ENCODE measurements around the gene ABRACL.
"Not testable (repeated sequence)": the region's sequence is repeated elsewhere in the genome, so short reads cannot be mapped to it uniquely, and the experiment has no call there.

The ABRACL gene

GRCh38 chr6:139013185-139013800 is 15.3 kb upstream of the ABRACL start:
- no peak for DNase-seq

- no peak for DNase-seq
Measured at GRCh38 chr6:139014945-139015344, 13.6 kb upstream of the ABRACL start.

- DNase-seq = no peak
Measured at GRCh38 chr6:139016337-139017213, 12.0 kb upstream of the ABRACL start.

GRCh38 chr6:139017227-139017626 is 11.3 kb upstream of the ABRACL start:
- no peak for DNase-seq

- no peak for DNase-seq
Measured at GRCh38 chr6:139019722-139020121, 8.8 kb upstream of the ABRACL start.

GRCh38 chr6:139020689-139021088 is 7.9 kb upstream of the ABRACL start:
- no peak for DNase-seq

GRCh38 chr6:139025416-139025815 is 3.1 kb upstream of the ABRACL start:
- not testable (repeated sequence) for DNase-seq

- peak in 1 of 2 experiments; percentile 31 for DNase-seq
Measured at GRCh38 chr6:139027620-139028182, 844 bp upstream of the ABRACL start.

GRCh38 chr6:139028215-139028657 is 309 bp upstream of the ABRACL start:
- no peak for DNase-seq

GRCh38 chr6:139029470-139030227 is 1.1 kb downstream of the ABRACL start:
- DNase-seq = peak in 1 of 2 experiments; percentile 40

GRCh38 chr6:139030228-139030963 is 1.9 kb downstream of the ABRACL start:
- DNase-seq = no peak

GRCh38 chr6:139037490-139037889 is 8.9 kb downstream of the ABRACL start:
- DNase-seq = no peak

- DNase-seq = no peak
Measured at GRCh38 chr6:139044250-139044649, 15.7 kb downstream of the ABRACL start.

- DNase-seq = no peak
Measured at GRCh38 chr6:139047677-139048076, 19.1 kb downstream of the ABRACL start.

GRCh38 chr6:139048912-139049311 is 20.4 kb downstream of the ABRACL start:
- not testable (repeated sequence) for DNase-seq

- not testable (repeated sequence) for DNase-seq
Measured at GRCh38 chr6:139050131-139050769, 21.7 kb downstream of the ABRACL start.

- DNase-seq = no peak
Measured at GRCh38 chr6:139050770-139051313, 22.3 kb downstream of the ABRACL start.

- no peak for DNase-seq
Measured at GRCh38 chr6:139051396-139052060, 23.0 kb downstream of the ABRACL start.

GRCh38 chr6:139053382-139053781 is 24.8 kb downstream of the ABRACL start:
- DNase-seq = no peak

- no peak for DNase-seq
Measured at GRCh38 chr6:139054001-139054400, 25.5 kb downstream of the ABRACL start.

GRCh38 chr6:139055709-139056108 is 27.2 kb downstream of the ABRACL start:
- DNase-seq = no peak
